ENCODE data around the gene CCDC86. TPM values are rescaled to one million over a fixed set of nuclear protein-coding genes. Genes with fewer than 3 reads are reported as not detected.

Gene CCDC86
- total and polyA plus RNA-seq, 2 experiments from 2014 or later, result 16.5 to 30.9 TPM

GRCh38 chr11:60859616-60860250 is 17.8 kb downstream of the CCDC86 start:
- no peaks in the 10 kb centered on the region for H3K9me3 ChIP-seq (ENCODE audit: low read depth)
- no peak for TF ChIP-seq CTCF (IDR thresholded peaks at IDR 0.05; ENCODE audit: low read depth, low read length)
- H3K27ac ChIP-seq, result no peak overlapping the region
- no peak overlapping the region for H3K4me3 ChIP-seq
- no peaks in the 10 kb centered on the region for H3K36me3 ChIP-seq
- H3K27me3 ChIP-seq, result no peaks in the 10 kb centered on the region
- H3K4me1 ChIP-seq (ENCODE audit: low read depth), result peaks cover 6% of the 10 kb centered on the region
- no peak for DNase-seq (ENCODE audit: low read depth in 1 of 2, low spot score in 1 of 2)

GRCh38 chr11:60860943-60861342 is 19.0 kb downstream of the CCDC86 start:
- Histone ChIP-seq H3K36me3 (no peaks in the 10 kb centered on the region), H3K4me3 (no peak overlapping the region), H3K9me3 (ENCODE audit: low read depth) (no peaks in the 10 kb centered on the region), H3K4me1 (ENCODE audit: low read depth) (peaks cover 6% of the 10 kb centered on the region), H3K27me3 (no peaks in the 10 kb centered on the region), H3K27ac (no peak overlapping the region)
- DNase-seq (ENCODE audit: low read depth in 1 of 2, low spot score in 1 of 2), result peak in 1 of 2 donors; percentile 44
- no peak for TF ChIP-seq CTCF (IDR thresholded peaks at IDR 0.05; ENCODE audit: low read depth, low read length)

- Histone ChIP-seq H3K36me3 (no peaks in the 10 kb centered on the region), H3K9me3 (ENCODE audit: low read depth) (no peaks in the 10 kb centered on the region), H3K27ac (no peak overlapping the region), H3K4me1 (ENCODE audit: low read depth) (peaks cover 6% of the 10 kb centered on the region), H3K27me3 (no peaks in the 10 kb centered on the region), H3K4me3 (no peak overlapping the region)
- DNase-seq (ENCODE audit: low read depth in 1 of 2, low spot score in 1 of 2), result no peak
- TF ChIP-seq CTCF (IDR thresholded peaks at IDR 0.05; ENCODE audit: low read depth, low read length), result no peak
Observed at GRCh38 chr11:60862171-60862570, 20.3 kb downstream of the CCDC86 start.

- H3K36me3 ChIP-seq, result no peaks in the 10 kb centered on the region
- DNase-seq (ENCODE audit: low read depth in 1 of 2, low spot score in 1 of 2), result peak; percentile 7 to 37
- H3K9me3 ChIP-seq (ENCODE audit: low read depth), result no peaks in the 10 kb centered on the region
- no peak overlapping the region for H3K4me3 ChIP-seq
- peaks cover 6% of the 10 kb centered on the region for H3K4me1 ChIP-seq (ENCODE audit: low read depth)
- TF ChIP-seq CTCF (IDR thresholded peaks at IDR 0.05; ENCODE audit: low read depth, low read length), result no peak
- no peaks in the 10 kb centered on the region for H3K27me3 ChIP-seq
- H3K27ac ChIP-seq, result no peak overlapping the region
Observed at GRCh38 chr11:60863550-60864521, 21.9 kb downstream of the CCDC86 start.

- no peak for TF ChIP-seq CTCF (IDR thresholded peaks at IDR 0.05; ENCODE audit: low read depth, low read length)
- Histone ChIP-seq H3K4me1 (ENCODE audit: low read depth) (peaks cover 6% of the 10 kb centered on the region), H3K27ac (no peak overlapping the region), H3K36me3 (no peaks in the 10 kb centered on the region), H3K27me3 (no peaks in the 10 kb centered on the region), H3K9me3 (ENCODE audit: low read depth) (no peaks in the 10 kb centered on the region), H3K4me3 (no peak overlapping the region)
- DNase-seq (ENCODE audit: low read depth in 1 of 2, low spot score in 1 of 2), result no peak
Observed at GRCh38 chr11:60864856-60865513, 23.1 kb downstream of the CCDC86 start.
